ENCODE data around the gene GCHFR. TPM values are rescaled to one million over a fixed set of nuclear protein-coding genes. Genes with fewer than 3 reads are reported as not detected.
A peak's percentile ranks its signal among the peaks of the same experiment; 100 is the strongest.

GCHFR gene
- total RNA-seq, 1 experiment from 2014 or later = 8.2 TPM

GRCh38 chr15:40775007-40775406 is 11.1 kb downstream of the GCHFR start:
- DNase-seq (ENCODE audit: unreplicated experiment) = no peak
- Mint-ChIP-seq H3K36me3 (ENCODE audit: insufficient read depth, unreplicated experiment) (peaks cover 76% of the 10 kb centered on the region), H3K4me3 (ENCODE audit: unreplicated experiment) (no peak overlapping the region), H3K27ac (ENCODE audit: low read depth, unreplicated experiment) (no peak overlapping the region), H3K27me3 (ENCODE audit: insufficient read depth, unreplicated experiment) (no peaks in the 10 kb centered on the region), H3K4me1 (ENCODE audit: insufficient read depth, unreplicated experiment) (peaks cover 23% of the 10 kb centered on the region), H3K9me3 (ENCODE audit: unreplicated experiment) (no peaks in the 10 kb centered on the region)
- TF ChIP-seq CTCF (IDR thresholded peaks at IDR 0.05; ENCODE audit: unreplicated experiment) = no peak
- POLR2A ChIA-PET = interaction anchor here (4.2 kb wide), 1 partner anchor 10 kb away, joined by 28 read pairs; the partner anchor contains the start of gene GCHFR
- CTCF ChIA-PET = interaction anchor here (0.8 kb wide), 1 partner anchor 96 kb away, joined by 4 read pairs; no protein-coding TSS in a partner anchor
- BruUV-seq (replicated peaks) = no TSS peak
- intact Hi-C loops (cut with micrococcal nuclease) = no loop called here

GRCh38 chr15:40775740-40776536 is 12.1 kb downstream of the GCHFR start:
- H3K4me1 Mint-ChIP-seq (ENCODE audit: insufficient read depth, unreplicated experiment) = peaks cover 19% of the 10 kb centered on the region
- CTCF ChIA-PET = interaction anchor here (0.5 to 2.4 kb wide), 15 partner anchors 9 to 1975 kb away, joined by 3 to 18 read pairs (median 3); partner anchors contain the start of gene RHOV
- peak overlapping the region; percentile 57 for H3K4me3 Mint-ChIP-seq (ENCODE audit: unreplicated experiment)
- POLR2A ChIA-PET = interaction anchor here (0.5 to 4.2 kb wide), 14 partner anchors 7 to 535 kb away, joined by 3 to 28 read pairs (median 5); partner anchors contain the start of genes DNAJC17, GCHFR, RAD51 and SPINT1
- no peaks in the 10 kb centered on the region for H3K27me3 Mint-ChIP-seq (ENCODE audit: insufficient read depth, unreplicated experiment)
- H3K9me3 Mint-ChIP-seq (ENCODE audit: unreplicated experiment) = no peaks in the 10 kb centered on the region
- BruUV-seq (replicated peaks) = no TSS peak
- TF ChIP-seq CTCF (IDR thresholded peaks at IDR 0.05; ENCODE audit: unreplicated experiment) = no peak
- H3K27ac Mint-ChIP-seq (ENCODE audit: low read depth, unreplicated experiment) = peak overlapping the region; percentile 72
- peaks cover 72% of the 10 kb centered on the region for H3K36me3 Mint-ChIP-seq (ENCODE audit: insufficient read depth, unreplicated experiment)
- intact Hi-C loops (cut with micrococcal nuclease) = no loop called here
- no peak for DNase-seq (ENCODE audit: unreplicated experiment)

GRCh38 chr15:40776537-40777141 is 12.8 kb downstream of the GCHFR start:
- BruUV-seq (replicated peaks) = no TSS peak

More at GRCh38 chr15:40776537-40777141, 12.8 kb downstream of the GCHFR start:
- no peak for TF ChIP-seq CTCF (IDR thresholded peaks at IDR 0.05; ENCODE audit: unreplicated experiment)
- POLR2A ChIA-PET = interaction anchor here (0.5 to 4.2 kb wide), 19 partner anchors 8 to 1516 kb away, joined by 3 to 28 read pairs (median 4); partner anchors contain the start of genes DNAJC17, GCHFR, RAD51 and SPINT1
- intact Hi-C loops (cut with micrococcal nuclease) = no loop called here
- no peaks in the 10 kb centered on the region for H3K9me3 Mint-ChIP-seq (ENCODE audit: unreplicated experiment)
- H3K36me3 Mint-ChIP-seq (ENCODE audit: insufficient read depth, unreplicated experiment) = peaks cover 66% of the 10 kb centered on the region
- peaks cover 12% of the 10 kb centered on the region for H3K4me1 Mint-ChIP-seq (ENCODE audit: insufficient read depth, unreplicated experiment)
- H3K27me3 Mint-ChIP-seq (ENCODE audit: insufficient read depth, unreplicated experiment) = no peaks in the 10 kb centered on the region
- H3K4me3 Mint-ChIP-seq (ENCODE audit: unreplicated experiment) = peak overlapping the region; percentile 57
- CTCF ChIA-PET = interaction anchor here (0.5 to 2.4 kb wide), 17 partner anchors 8 to 1974 kb away, joined by 3 to 18 read pairs (median 3); partner anchors contain the start of gene RHOV
- DNase-seq (ENCODE audit: unreplicated experiment) = peak; percentile 96
- peak overlapping the region; percentile 72 for H3K27ac Mint-ChIP-seq (ENCODE audit: low read depth, unreplicated experiment)

Measured in MCF 10A (cell line).